Measurements from ENCODE around the gene RECQL5. TPM values are rescaled to one million over a fixed set of nuclear protein-coding genes. Genes with fewer than 3 reads are reported as not detected.

RECQL5 gene
- total and polyA plus RNA-seq, 2 of the 8 experiments (the other 6 are each of a cell fraction or from before 2014, with no cell fraction given): 15.1 to 41.1 TPM

- CTCF ChIA-PET (ENCODE audit: partially characterized antibody): interaction anchor here (0.6 to 51.0 kb wide), 5 partner anchors 15 to 1280 kb away, joined by 3 to 2200 read pairs (median 7); partner anchors contain the start of gene SMIM5
- Histone ChIP-seq H2BK120ac (replicated peaks; ENCODE audit: low read depth, low read length) (no peak overlapping the region), H3K27me3 (replicated peaks in 1 of 4; ENCODE audit: control insufficient read depth in 3 of 4, extremely low read depth in 1 of 4, insufficient read depth in 3 of 4, low read length in 3 of 4) (no peaks in the 10 kb centered on the region), H4K5ac (ENCODE audit: insufficient read length, low read depth, low read length) (no peak overlapping the region), H3K4me1 (replicated peaks in 1 of 4; ENCODE audit: control insufficient read depth in 3 of 4, insufficient read depth in 4 of 4, low read length in 3 of 4) (peaks cover 0 to 13% (median 3%) of the 10 kb centered on the region in 4 experiments; a peak in 2 of 7 replicates), H3K9me3 (ENCODE audit: insufficient read depth in 2 of 2, low read depth in 1 of 2, low read length in 1 of 2) (no peaks in the 10 kb centered on the region), H2BK12ac (ENCODE audit: low read depth, low read length) (no peak overlapping the region), H3K23ac (ENCODE audit: insufficient read length) (no peak overlapping the region), H3K14ac (ENCODE audit: insufficient read length) (no peak overlapping the region), H2BK5ac (ENCODE audit: low read depth, low read length) (no peak overlapping the region), H4K20me1 (replicated peaks in 1 of 2; ENCODE audit: control insufficient read depth in 1 of 2, insufficient read depth in 2 of 2, low read length in 2 of 2) (peaks cover 4% of the 10 kb centered on the region in 2 experiments), H3K4me3 (ENCODE audit: extremely low read depth in 1 of 4, insufficient read depth in 2 of 4, low read depth in 3 of 4, low read length in 4 of 4) (peak overlapping the region in 2 of 4 experiments; percentile 81 to 99; a peak in 4 of 8 replicates), H3K56ac (replicated peaks; ENCODE audit: insufficient read length, low read depth, low read length) (no peak overlapping the region), H2BK20ac (ENCODE audit: low read length) (no peak overlapping the region), H3K79me1 (ENCODE audit: low read depth, low read length) (peaks cover 2% of the 10 kb centered on the region; the same call in 1 of the 2 replicates), H3K9ac (replicated peaks in 1 of 4; ENCODE audit: extremely low read depth in 1 of 4, low read depth in 3 of 4, low read length in 3 of 4) (no peak overlapping the region), H3K79me2 (ENCODE audit: control insufficient read depth in 1 of 2, insufficient read depth in 2 of 2, low read length in 2 of 2) (peaks cover 11 to 62% of the 10 kb centered on the region in 2 experiments; a peak in 3 of 4 replicates), H2AK5ac (ENCODE audit: low read depth, low read length) (no peak overlapping the region), H3K18ac (ENCODE audit: extremely low read depth, low read length) (no peak overlapping the region), H4K91ac (replicated peaks; ENCODE audit: insufficient read length, low read length) (no peak overlapping the region), H3K23me2 (ENCODE audit: low read depth, low read length) (peaks cover 5% of the 10 kb centered on the region; the same call in 1 of the 2 replicates), H4K8ac (ENCODE audit: extremely low read depth, insufficient read depth, low read length) (no peak overlapping the region), H3K4ac (replicated peaks; ENCODE audit: insufficient read length, low read depth, low read length) (no peak overlapping the region), H3K4me2 (ENCODE audit: insufficient read depth in 1 of 2, low read depth in 2 of 2, low read length in 2 of 2) (peak overlapping the region; percentile 70 to 79; a peak in 2 of 4 replicates), H3K27ac (ENCODE audit: low read depth, low read length) (no peak overlapping the region), H2AFZ (ENCODE audit: low read length) (no peak overlapping the region), H3K36me3 (ENCODE audit: control insufficient read depth in 2 of 4, insufficient read depth in 4 of 4, low read length in 3 of 4) (peaks cover 10 to 32% (median 21%) of the 10 kb centered on the region in 4 experiments; a peak in 7 of 8 replicates), H2BK15ac (ENCODE audit: low read length) (no peak overlapping the region)
- POLR2A ChIA-PET (ENCODE audit: partially characterized antibody): interaction anchor here (1.0 to 4.1 kb wide), 6 partner anchors 12 to 68 kb away, joined by 3 to 42 read pairs (median 6); no protein-coding TSS in a partner anchor
- DNase-seq (ENCODE audit: low read depth in 1 of 2, low spot score in 2 of 2) (no peak), FAIRE-seq (no peak)
- 82% methylated on average over 4 of the region's 4 CpGs; no CpG with 5 or more reads in 1 of the 2 experiments for WGBS, 2 experiments (ENCODE audit: extremely low coverage in 1 of 2, insufficient coverage in 1 of 2, insufficient read length in 1 of 2, insufficient replicate concordance in 2 of 2, low coverage in 1 of 2, low lambda C conversion rate in 2 of 2, missing lambda C conversion rate in 1 of 2)
- no peak for TF ChIP-seq SRF (IDR thresholded peaks at IDR 0.05; ENCODE audit: low read depth, low read length)
- no peak for TF ChIP-seq NANOG (IDR thresholded peaks at IDR 0.05; ENCODE audit: insufficient read depth, low read depth, low read length, poor library complexity, severe bottlenecking)
- no peak for TF ChIP-seq CTBP2 (IDR thresholded peaks at IDR 0.05; ENCODE audit: borderline replicate concordance, insufficient read depth, insufficient read length, low read length)
- TF ChIP-seq MAFK (IDR thresholded peaks at IDR 0.05; ENCODE audit: low read depth, low read length): no peak
- TF ChIP-seq CBX5 (IDR thresholded peaks at IDR 0.05; ENCODE audit: low read depth, low read length): no peak
- TF ChIP-seq CBX8 (IDR thresholded peaks at IDR 0.05; ENCODE audit: borderline replicate concordance, low read depth, low read length): no peak
- no peak for TF ChIP-seq JUND (IDR thresholded peaks at IDR 0.05; ENCODE audit: low read length)
- TF ChIP-seq NRF1 (IDR thresholded peaks at IDR 0.05; ENCODE audit: low read depth, low read length): no peak
- TF ChIP-seq RNF2 (IDR thresholded peaks at IDR 0.05; ENCODE audit: borderline replicate concordance, low read depth, low read length, missing control alignments, poor library complexity, severe bottlenecking): no peak
- no peak for TF ChIP-seq ZNF274 (IDR thresholded peaks at IDR 0.05; ENCODE audit: borderline replicate concordance, extremely low read depth, low read length)
- TF ChIP-seq JUN (IDR thresholded peaks at IDR 0.05; ENCODE audit: low read depth, low read length): no peak
- TF ChIP-seq CREB1 (IDR thresholded peaks at IDR 0.05): no peak
Observed at GRCh38 chr17:75668489-75668888, 1.5 kb upstream of the RECQL5 start.

All from H1 (cell line).